SH-SY5Y (cell line): ENCODE data around the gene FAM89B.

ENCODE experiments used
- GATA2 ChIP-seq: IDR thresholded peaks from 2 replicates; pipeline ENCODE4 v1.6.1; 2011; ENCODE audit warnings: mild to moderate bottlenecking, low read depth, low read length
- GATA3 ChIP-seq: IDR thresholded peaks from 2 replicates; pipeline ENCODE4 v1.6.1; 2011; ENCODE audit warnings: low read depth, mild to moderate bottlenecking, low read length, moderate library complexity

DNA sequence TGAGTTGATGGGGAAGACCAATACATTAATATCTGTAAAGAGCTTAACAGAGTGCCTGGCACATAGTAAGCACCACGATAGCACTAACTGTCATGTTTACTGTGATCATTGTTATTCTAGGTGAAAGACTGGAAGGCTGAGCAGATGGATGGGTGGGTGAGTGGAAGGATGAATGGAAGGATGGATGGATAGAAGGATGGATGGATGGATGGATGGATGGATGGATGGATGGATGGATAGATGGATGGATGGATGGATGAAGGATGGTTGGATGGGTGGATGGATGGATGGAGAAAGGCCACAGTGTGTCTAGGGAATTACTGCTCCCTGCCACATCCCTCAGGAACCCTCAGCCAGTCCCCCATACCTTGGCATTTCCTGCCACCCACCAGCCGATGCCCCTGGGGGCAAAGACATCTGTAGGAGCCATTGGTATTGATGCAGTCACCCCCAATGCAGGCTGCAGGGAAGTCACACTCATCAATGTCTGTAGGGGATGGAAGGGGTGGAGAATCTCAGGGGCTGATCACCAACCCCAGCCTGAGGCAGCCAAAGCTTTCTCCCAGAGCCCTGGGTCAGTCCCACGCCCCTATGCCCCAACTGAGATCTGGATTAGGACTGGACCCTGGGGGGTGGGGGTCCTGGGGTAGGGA, 29.5 kb upstream of the FAM89B start:
- no peak for TF ChIP-seq GATA2
- TF ChIP-seq GATA3: no peak
